ENCODE measurements around the gene PLXNB3.
"Not testable (repeated sequence)": the region's sequence is repeated elsewhere in the genome, so short reads cannot be mapped to it uniquely, and the experiment has no call there.

PLXNB3 gene

GRCh38 chrX:153816831-153817690, 53.0 kb downstream of the PLXNB3 start:
- DNase-seq (ENCODE audit: low read depth), result peak; percentile 14

GRCh38 chrX:153818064-153818463, 54.0 kb downstream of the PLXNB3 start:
- not testable (repeated sequence) for DNase-seq (ENCODE audit: low read depth)

GRCh38 chrX:153818571-153819383, 54.7 kb downstream of the PLXNB3 start:
- peak; percentile 38 for DNase-seq (ENCODE audit: low read depth)

- DNase-seq (ENCODE audit: low read depth), result no peak
Observed at GRCh38 chrX:153819384-153820040, 55.5 kb downstream of the PLXNB3 start.

- DNase-seq (ENCODE audit: low read depth), result no peak
Observed at GRCh38 chrX:153820601-153821000, 56.6 kb downstream of the PLXNB3 start.

GRCh38 chrX:153821066-153821465, 57.0 kb downstream of the PLXNB3 start:
- DNase-seq (ENCODE audit: low read depth), result no peak

GRCh38 chrX:153824348-153824747, 60.3 kb downstream of the PLXNB3 start:
- no peak for DNase-seq (ENCODE audit: low read depth)

GRCh38 chrX:153825042-153825441, 61.0 kb downstream of the PLXNB3 start:
- no peak for DNase-seq (ENCODE audit: low read depth)

Data from T-helper 22 cell (primary cell).